NCI-H128 (cell line): ENCODE measurements around the gene CHRM1.

Source experiments
- DNase-seq: peaks from one replicate; lab custom pipeline; 2025; ENCODE audit not compliant: unreplicated experiment; lab: John Stamatoyannopoulos, UW

CHRM1 gene

DNA sequence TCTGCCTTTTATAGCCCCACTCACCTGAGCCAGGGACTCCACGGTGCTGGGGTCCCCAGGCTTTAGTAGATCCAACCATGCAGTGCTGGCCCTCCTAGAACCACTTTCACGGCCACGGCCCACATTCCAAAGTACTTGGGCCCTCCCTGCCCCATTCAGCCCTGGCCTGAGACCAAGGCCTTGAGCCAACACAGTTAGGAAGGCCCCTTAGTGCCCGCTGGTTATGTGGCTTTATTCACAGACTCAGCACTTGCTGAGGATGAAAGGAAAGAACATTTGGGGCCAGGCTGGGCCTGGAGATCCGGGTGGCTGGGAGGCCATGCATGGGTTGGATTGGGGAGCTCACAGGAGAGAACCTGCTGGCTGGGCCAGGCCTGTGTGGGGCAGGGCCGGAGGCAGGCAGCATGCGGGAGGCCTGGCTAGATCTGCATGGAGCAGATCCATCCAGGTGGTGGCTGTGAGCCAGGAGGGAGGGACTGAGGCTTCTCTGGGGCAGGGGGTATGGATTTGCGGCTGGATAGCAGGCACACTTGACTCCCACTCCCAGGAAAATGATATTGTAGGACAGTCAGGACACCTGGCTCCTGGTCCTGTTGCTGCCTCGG, 12.6 kb downstream of the CHRM1 start:
- no peak for DNase-seq

GRCh38 chr11:62905927-62906531, 15.1 kb downstream of the CHRM1 start:
- DNase-seq: peak; percentile 80

- no peak for DNase-seq
Observed at GRCh38 chr11:62905296-62905695, 15.9 kb downstream of the CHRM1 start.

- DNase-seq: no peak
Observed at GRCh38 chr11:62902932-62903331, 18.2 kb downstream of the CHRM1 start.

DNA sequence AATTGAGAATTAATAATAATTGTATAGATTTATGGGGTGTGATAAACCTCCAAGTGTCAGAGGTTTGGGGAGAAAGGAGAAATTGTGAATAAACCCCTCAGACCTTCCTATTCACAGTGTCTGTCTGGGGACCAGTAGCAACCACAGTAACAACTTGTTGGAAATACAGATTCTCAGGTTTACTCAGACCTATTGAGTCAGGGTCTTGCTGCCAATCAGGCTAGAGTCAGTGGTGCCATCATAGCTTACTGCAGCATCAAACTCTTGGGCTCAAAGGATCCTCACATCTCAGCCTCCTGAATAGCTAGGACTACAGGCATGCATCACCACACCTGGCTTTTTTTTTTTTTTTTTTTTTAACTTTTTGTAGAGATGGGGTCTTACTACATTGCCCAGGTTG, 23.1 kb downstream of the CHRM1 start:
- no peak for DNase-seq

- DNase-seq: no peak
Observed at GRCh38 chr11:62897311-62897710, 23.9 kb downstream of the CHRM1 start.

GRCh38 chr11:62896049-62896448, 25.1 kb downstream of the CHRM1 start:
- DNase-seq: no peak

- no peak for DNase-seq
Observed at GRCh38 chr11:62895501-62895900, 25.7 kb downstream of the CHRM1 start.

DNA sequence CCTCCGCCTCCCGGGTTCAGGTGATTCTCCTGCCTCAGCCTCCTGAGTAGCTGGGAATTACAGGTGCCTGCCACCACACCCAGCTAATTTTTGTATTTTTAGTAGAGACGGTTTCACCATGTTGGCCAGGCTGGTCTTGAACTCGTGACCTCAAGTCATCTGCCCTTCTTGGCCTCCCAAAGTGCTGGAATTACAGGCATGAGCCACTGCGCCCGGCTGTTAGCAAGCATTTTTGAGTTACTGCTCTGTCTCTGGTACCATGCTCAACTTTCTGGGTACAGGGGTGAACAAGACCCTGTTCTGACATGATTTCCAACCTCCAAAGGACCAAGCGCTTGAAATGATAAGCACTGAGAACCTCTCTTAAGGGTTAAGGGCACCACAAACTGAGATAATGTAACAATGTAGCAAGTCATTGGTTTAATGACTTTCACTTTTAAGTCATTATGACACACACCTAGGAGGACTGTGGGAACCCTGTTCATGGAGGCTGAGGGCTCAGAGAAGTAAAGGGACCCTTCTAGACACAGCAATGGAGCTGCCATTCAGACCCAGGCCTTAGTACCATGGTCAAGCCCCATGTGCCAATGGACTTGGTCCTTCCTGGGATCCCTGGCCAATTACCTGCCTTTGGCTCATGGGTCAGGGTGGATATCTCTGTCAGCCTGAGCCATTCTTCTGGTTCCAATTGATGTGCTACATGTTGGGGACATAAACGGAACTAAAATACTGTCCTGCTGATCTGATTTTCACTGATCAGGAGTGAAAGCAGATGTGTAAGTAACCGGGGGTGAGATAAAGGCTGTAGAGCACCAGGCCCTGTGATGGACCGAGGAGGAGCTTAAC, 28.9 kb downstream of the CHRM1 start:
- DNase-seq: no peak

- DNase-seq: no peak
Observed at GRCh38 chr11:62889484-62890437, 31.4 kb downstream of the CHRM1 start.

- DNase-seq: no peak
Observed at GRCh38 chr11:62889126-62889483, 32.1 kb downstream of the CHRM1 start.

DNA sequence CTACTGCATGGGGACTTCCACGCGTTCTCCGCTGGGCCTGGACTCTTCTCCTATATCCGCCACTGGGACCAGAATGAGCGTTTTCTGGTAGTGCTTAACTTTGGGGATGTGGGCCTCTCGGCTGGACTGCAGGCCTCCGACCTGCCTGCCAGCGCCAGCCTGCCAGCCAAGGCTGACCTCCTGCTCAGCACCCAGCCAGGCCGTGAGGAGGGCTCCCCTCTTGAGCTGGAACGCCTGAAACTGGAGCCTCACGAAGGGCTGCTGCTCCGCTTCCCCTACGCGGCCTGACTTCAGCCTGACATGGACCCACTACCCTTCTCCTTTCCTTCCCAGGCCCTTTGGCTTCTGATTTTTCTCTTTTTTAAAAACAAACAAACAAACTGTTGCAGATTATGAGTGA, 32.8 kb downstream of the CHRM1 start:
- no peak for DNase-seq

DNA sequence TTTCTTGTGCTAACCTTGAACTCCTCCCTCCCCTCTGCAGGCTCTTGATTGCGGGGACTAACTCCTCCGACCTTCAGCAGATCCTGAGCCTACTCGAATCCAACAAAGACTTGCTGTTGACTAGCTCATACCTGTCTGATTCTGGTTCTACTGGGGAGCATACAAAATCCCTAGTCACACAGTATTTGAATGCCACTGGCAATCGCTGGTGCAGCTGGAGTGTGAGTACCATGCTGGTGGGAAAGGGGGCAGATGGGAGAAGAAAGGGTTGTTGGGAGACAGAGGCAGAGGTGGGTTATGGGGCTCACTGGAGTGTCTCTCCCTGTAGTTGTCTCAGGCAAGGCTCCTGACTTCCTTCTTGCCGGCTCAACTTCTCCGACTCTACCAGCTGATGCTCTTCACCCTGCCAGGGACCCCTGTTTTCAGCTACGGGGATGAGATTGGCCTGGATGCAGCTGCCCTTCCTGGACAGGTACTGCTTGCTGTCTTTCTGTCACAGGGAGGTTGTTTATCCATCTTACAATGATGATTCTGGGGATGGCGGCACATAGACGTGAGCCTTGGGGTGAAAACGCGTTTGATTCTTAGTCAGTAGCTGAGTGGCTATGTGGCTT, 35.9 kb downstream of the CHRM1 start:
- no peak for DNase-seq

DNA sequence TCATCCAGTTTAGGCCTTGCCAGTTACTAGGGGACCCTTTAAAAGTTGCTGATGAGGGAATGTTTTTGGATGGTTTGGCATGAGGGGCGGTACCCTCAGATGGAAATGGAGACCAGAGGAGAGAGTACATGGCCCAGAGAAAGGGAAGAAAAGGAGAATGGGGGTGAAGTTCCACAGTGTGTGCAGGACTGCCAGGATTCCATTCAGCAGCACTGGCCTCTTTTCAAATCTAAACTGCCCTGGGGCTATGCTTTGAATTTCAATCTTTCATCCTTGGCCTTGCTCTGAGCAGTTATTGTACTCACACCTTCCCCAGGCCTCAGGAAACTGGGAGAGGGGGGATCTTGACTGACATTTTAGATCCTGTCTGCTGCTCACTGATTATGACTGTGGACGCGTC, 37.5 kb downstream of the CHRM1 start:
- no peak for DNase-seq

GRCh38 chr11:62882788-62883501, 38.2 kb downstream of the CHRM1 start:
- no peak for DNase-seq

- no peak for DNase-seq
Observed at GRCh38 chr11:62882431-62882749, 38.8 kb downstream of the CHRM1 start.

DNA sequence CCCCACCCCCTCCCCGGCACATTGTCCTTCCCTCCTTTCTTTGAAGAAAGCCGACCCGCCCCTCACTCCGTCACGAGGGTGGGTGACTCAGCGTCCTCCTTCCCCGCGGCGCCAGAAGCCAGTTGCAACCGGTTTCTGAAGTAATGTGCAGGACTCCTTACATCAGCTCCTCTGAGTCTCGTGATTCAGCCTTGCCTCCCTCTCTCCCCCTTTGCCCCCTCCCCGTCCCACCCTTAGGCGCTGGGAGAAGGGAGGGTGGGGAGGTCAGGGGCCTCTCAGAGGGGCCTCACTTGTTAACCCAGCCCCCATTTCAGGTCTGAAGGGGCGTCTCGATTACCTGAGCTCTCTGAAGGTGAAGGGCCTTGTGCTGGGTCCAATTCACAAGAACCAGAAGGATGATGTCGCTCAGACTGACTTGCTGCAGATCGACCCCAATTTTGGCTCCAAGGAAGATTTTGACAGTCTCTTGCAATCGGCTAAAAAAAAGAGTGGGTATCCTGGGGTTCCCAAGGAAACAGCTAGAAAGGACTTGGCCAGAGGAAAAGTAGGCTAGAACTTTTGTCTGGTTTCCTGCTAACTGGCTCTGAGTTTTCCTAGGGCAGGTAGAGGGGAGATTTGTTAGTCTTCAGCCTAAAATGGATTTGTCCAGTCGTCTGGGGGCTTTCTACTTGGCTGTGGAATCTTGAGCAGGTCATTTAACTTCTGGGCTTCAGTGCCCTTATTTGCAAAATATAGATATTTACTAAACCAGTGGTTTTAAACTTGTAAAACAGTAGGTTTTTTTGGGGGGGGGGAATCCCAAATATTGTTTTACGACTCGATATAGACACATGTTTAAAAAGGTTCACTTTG, 39.4 kb downstream of the CHRM1 start:
- DNase-seq: peak; percentile 60

- peak; percentile 60 for DNase-seq
Observed at GRCh38 chr11:62880803-62881578, 40.2 kb downstream of the CHRM1 start, which contains the start of gene SLC3A2. Gene SLC3A2 (plus strand): TSS chr11:62880896. CDS start chr11:62881024, 128 bp downstream.
